IMR-90 (cell line): Measurements from ENCODE around the gene BOD1L2.

Experiments
- BHLHE40 ChIP-seq: fragments of 150-350 bp; IDR thresholded peaks from 2 replicates; pipeline ENCODE4 v1.6.1; 2016; ENCODE audit warnings: mild to moderate bottlenecking, low read depth, low read length
- CEBPB ChIP-seq: IDR thresholded peaks from 2 replicates; pipeline ENCODE4 v1.6.1; 2012; ENCODE audit warnings: low read depth, low read length, improper control_type of control experiment
- CHD1 ChIP-seq: IDR thresholded peaks from 2 replicates; pipeline ENCODE4 v1.6.1; 2012; ENCODE audit warnings: low read depth, low read length, improper control_type of control experiment
- CTCF ChIP-seq: conservative IDR thresholded peaks from 2 replicates; pipeline ENCODE4 v1.5.1; 2012; ENCODE audit warnings: mild to moderate bottlenecking, low read depth, low read length, improper control_type of control experiment
- FOS ChIP-seq: fragments of 150-350 bp; IDR thresholded peaks from 2 replicates; pipeline ENCODE4 v1.6.1; 2016; ENCODE audit warnings: low read depth, low read length
- MAFK ChIP-seq: IDR thresholded peaks from 2 replicates; pipeline ENCODE4 v1.6.1; 2012; ENCODE audit warnings: low read depth, low read length, improper control_type of control experiment
- MXI1 ChIP-seq: IDR thresholded peaks from 2 replicates; pipeline ENCODE4 v1.6.1; 2012; ENCODE audit warnings: low read depth, mild to moderate bottlenecking, low read length, moderate library complexity, borderline replicate concordance
- POLR2A ChIP-seq: IDR thresholded peaks from 2 replicates; pipeline ENCODE4 v1.6.1; 2012; ENCODE audit warnings: mild to moderate bottlenecking, low read depth, low read length
- RAD21 ChIP-seq: IDR thresholded peaks from 2 replicates; pipeline ENCODE4 v1.6.1; 2012; ENCODE audit warnings: low read length, improper control_type of control experiment
- RCOR1 ChIP-seq: IDR thresholded peaks from 2 replicates; pipeline ENCODE4 v1.6.1; 2012; ENCODE audit warnings: mild to moderate bottlenecking, low read length, improper control_type of control experiment; ENCODE audit not compliant: insufficient replicate concordance
- SMC3 ChIP-seq: fragments of 150-350 bp; IDR thresholded peaks from 2 replicates; pipeline ENCODE4 v1.6.1; 2016; ENCODE audit warnings: low read depth, mild to moderate bottlenecking, antibody characterized with exemption, low read length, moderate library complexity
- USF2 ChIP-seq: fragments of 150-350 bp; IDR thresholded peaks from 2 replicates; pipeline ENCODE4 v1.6.1; 2017; ENCODE audit warnings: mild to moderate bottlenecking, antibody characterized with exemption, low read length, low read depth

- TF ChIP-seq CTCF = no peak
- TF ChIP-seq CEBPB = no peak
- TF ChIP-seq SMC3 = no peak
- TF ChIP-seq FOS = no peak
- no peak for TF ChIP-seq POLR2A
- TF ChIP-seq RAD21 = no peak
- no peak for TF ChIP-seq MAFK
- TF ChIP-seq USF2 = no peak
- no peak for TF ChIP-seq BHLHE40
- no peak for TF ChIP-seq MXI1
- no peak for TF ChIP-seq RCOR1
- no peak for TF ChIP-seq CHD1
Observed at GRCh38 chr18:57175532-57175931, 28.6 kb downstream of the BOD1L2 start.
